GM13976 (cell line): ENCODE data around the gene TMTC2.

Source experiments
- DNase-seq: peaks from one replicate; pipeline ENCODE4 v3.0.0; 2012; ENCODE audit warnings: low spot score
- in situ Hi-C: fragments of 300-500 bp; cut with MboI; formaldehyde crosslinking; loops from one replicate; pipeline ENCODE4 v1.12.0; 2022; ENCODE audit warnings: low sequenced_read_pairs, mixed read lengths, inconsistent platforms; ENCODE audit not compliant: unreplicated experiment
- TF ChIP-seq, protein P1 (sequence below): IDR thresholded peaks from 2 replicates; pipeline ENCODE4 v1.5.1; 2012; ENCODE audit warnings: borderline replicate concordance, mild to moderate bottlenecking; ENCODE audit not compliant: insufficient read depth; ENCODE audit errors: extremely low read depth, missing control alignments, control extremely low read depth

Gene TMTC2

DNA sequence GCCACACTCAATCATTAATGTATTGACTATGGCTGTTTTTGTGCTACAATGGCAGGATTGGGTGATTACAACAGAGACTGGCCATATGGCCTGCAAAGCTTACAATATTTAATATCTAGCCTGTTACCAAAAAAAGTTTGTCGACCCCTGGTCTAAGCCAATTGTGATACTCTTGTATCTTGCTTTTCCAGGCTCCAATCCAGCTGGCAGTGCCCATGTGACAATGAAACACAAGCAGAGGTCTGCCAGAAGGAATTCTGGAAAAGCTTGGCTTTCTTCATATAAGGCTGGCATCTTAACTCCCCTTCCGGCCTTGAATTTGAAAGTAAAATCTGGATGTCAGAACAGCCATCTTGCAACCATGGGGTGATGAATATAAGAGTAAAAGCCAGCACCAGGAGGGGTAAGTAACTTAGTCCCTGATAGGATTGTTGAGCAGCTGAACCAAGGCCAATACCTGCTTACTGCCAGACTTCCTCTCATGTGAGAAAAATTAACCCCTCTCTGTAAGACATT lies 458.7 kb downstream of the TMTC2 start:
- in situ Hi-C loops: no loop called here
- TF ChIP-seq, protein P1, sequence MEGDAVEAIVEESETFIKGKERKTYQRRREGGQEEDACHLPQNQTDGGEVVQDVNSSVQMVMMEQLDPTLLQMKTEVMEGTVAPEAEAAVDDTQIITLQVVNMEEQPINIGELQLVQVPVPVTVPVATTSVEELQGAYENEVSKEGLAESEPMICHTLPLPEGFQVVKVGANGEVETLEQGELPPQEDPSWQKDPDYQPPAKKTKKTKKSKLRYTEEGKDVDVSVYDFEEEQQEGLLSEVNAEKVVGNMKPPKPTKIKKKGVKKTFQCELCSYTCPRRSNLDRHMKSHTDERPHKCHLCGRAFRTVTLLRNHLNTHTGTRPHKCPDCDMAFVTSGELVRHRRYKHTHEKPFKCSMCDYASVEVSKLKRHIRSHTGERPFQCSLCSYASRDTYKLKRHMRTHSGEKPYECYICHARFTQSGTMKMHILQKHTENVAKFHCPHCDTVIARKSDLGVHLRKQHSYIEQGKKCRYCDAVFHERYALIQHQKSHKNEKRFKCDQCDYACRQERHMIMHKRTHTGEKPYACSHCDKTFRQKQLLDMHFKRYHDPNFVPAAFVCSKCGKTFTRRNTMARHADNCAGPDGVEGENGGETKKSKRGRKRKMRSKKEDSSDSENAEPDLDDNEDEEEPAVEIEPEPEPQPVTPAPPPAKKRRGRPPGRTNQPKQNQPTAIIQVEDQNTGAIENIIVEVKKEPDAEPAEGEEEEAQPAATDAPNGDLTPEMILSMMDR: no peak
- no peak for DNase-seq

DNA sequence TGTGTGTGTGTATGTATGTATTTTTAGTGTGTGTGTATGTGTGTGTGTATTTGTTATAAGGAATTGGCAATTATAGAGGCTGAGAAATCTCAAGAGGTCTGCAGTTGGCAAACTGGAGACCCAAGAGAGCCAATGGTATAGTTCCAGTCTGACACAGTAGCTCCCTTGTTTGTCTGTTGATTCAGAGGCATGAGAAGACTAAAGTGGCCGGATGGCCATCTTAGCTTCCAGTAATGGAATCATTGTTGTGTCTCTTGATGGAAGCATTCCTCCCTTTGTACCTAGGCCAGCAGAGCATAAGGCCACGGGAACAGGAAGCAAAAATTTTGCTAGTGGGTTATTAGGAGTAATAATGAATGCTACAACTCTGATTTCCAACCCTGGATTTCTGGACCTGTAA lies 460.6 kb downstream of the TMTC2 start:
- in situ Hi-C loops: no loop called here
- DNase-seq: no peak
- TF ChIP-seq, protein P1: no peak

DNA sequence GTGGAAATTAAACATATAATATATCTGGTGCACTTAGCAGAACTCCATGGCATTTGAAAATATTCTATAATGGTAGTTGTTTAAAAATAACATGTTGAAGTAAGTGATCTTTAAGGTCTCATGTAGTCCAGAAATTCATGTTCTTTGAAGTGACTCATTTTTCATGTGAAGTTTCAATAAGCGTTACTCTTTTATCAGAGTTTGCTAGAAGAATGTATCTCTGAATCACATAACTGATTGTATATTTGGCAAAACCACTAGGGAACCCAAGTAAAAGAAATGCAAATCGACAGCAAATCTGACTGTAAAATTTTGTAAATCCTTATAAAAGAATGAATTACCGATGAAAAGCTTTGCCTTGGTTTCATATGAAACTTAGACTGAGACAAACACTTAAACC lies 463.3 kb downstream of the TMTC2 start:
- no peak for DNase-seq
- in situ Hi-C loops: no loop called here
- TF ChIP-seq, protein P1: no peak

DNA sequence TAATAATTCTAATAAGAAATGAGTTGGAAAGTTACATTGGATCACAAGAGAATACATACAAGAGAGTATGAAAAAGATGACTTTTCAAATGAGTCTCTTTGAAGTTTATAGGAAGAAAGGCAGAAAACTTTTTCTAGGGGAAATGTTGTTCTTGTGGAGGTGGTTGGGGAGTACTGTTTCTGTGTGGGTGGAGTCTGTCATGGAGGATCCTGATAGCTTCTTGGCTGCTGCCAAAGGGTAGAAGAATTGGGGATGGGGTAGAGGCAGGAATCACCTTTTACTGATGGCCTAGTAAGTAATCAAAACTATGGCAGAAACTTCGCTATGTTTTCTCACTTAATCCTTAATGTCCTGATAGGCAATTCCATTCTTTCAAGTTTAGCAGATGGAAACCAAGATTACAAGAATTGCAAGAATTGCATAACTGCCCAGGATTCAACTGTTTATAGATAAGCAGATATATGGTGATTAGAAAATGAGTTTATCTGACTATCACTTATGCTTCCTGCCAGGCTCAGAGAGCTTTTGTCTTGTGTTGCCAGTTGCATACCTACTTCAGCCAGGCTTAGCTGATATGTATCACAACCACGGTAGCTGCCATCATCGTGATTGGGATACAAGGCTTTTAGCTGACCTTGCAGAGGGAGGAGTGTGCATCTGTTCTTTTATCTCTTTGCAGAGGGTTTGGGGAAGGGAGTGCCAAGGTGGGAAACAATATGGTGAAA lies 463.9 kb downstream of the TMTC2 start:
- in situ Hi-C loops: no loop called here
- no peak for DNase-seq
- TF ChIP-seq, protein P1: no peak

DNA sequence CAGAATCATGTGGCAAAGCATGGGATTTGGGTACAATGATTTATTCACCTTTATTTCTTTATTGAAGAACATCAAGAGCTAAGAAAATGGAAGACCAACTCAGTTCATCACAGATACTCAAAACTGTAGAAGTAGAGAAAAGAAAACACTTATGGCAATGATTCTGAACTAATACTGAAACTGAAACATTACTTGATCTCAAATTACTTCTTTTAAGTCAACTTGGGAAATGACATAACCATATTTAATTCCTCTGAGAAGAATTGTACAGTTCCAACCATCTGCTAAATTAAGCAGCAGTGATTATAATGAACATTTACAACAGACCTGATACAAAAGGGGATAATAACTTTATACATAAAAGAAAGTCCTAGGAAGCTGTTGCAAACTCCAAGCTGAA lies 466.5 kb downstream of the TMTC2 start:
- in situ Hi-C loops: no loop called here
- TF ChIP-seq, protein P1: no peak

DNA sequence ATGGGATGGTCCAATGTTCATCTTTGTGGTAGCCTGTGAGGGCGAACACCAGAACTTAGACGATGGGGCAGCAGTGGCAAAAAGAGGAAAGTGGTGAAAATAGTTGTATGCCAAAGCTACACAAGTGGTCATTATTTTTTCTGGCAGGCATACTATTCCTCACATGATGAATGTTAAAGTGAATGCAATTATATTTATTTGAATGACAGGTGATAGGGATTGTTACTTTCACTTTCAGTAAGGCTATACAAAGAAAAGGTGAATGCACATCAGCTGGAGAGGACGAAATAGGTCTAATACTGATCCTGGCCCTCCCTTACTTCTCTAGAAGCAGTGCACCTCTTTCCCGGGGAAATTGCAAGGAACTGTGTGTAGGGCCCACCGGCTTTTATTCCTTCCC lies 470.1 kb downstream of the TMTC2 start:
- in situ Hi-C loops: no loop called here
- no peak for DNase-seq
- TF ChIP-seq, protein P1: no peak

More for the DNA sequence above, 466.5 kb downstream of the TMTC2 start:
- peak; percentile 16 for DNase-seq
